Anterior cingulate cortex (tissue), 58 donors: ENCODE measurements around the gene MMAB.

Experiments used
- DNase-seq, 58 donors: peaks; one replicate each; lab custom pipeline; 2025; lab: John Stamatoyannopoulos, UW

The MMAB gene

DNA sequence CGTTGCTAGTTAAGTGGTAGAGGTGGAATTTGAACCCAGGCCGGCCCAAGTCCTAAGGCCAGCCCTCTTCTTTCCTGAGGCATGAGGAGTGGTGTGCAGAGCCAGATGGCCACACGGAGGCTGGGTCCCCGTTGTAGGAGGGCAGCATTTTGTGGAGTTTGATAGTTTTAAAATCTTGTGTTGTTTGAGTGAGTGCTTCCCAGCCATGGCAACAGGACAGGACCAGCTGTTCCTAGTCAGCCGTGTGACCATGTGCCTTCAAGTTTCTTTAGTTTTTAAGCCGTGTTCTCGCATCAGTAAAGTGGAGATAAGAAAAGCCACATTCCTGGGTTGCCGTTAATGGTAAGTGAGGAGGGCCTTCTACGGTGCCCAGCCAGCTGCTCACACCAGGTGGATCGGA is 51.5 kb downstream of the MMAB start:
- no peak for DNase-seq

DNA sequence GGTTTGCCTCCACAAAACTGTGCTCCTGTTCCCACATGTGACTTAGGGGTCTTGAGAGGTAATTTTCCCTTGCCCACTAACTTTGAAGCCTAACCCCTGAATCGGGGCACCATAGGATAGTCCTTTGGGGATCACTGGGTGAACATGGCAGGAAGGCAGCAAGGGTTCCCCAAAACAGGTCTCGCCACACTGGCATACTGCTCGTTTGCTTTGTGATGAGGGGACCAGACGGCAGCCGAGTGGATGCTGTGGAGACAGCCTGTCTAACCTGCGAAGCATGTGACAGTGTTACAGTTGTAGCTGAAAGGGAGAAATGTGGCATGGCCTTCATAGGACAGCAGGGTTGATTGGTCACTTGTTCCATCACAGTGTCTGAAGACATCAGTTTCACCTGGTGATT is 53.5 kb downstream of the MMAB start:
- no peak for DNase-seq

DNA sequence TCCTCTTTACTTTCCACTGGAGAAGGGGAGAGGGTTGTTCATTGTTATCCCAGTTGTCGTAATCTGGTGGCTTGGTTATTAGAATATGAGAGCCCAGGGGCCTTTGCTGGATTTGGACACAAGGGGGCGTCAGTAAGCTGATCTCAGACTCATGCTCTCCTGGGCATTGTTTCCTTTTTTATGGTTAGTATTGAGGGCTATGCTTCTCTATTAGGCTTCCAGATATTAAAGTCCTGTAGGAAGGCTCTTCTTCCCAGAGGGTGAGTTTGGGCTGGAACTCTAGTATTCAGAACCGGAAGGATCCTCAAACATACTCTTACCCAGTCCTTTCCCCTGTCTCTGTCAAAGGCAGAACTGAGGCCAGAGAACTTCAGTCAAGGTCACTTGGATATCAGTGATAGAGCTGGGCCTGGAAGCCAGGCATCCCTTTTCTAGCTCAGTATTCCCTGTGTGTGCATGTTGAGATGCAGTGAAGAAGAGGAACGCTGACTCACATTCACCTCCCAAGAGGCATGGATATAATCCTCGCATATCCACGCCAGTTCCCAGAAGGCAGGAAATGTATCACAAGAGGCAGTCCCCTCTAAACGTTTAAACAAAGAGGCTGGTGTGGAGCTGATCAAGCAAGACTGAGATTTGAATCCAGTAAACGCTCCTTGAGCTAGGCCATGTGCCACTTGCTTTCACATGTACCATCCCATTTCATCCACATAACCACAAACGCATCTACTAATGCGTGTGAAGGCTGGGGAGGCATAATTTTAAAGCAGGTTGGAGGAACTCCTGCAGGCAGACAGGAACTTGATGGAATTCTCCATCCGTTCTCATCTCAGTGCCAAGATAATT is 54.3 kb downstream of the MMAB start:
- DNase-seq, result peak in 43 of 58 donors; percentile 10 to 80 (median 42)

DNA sequence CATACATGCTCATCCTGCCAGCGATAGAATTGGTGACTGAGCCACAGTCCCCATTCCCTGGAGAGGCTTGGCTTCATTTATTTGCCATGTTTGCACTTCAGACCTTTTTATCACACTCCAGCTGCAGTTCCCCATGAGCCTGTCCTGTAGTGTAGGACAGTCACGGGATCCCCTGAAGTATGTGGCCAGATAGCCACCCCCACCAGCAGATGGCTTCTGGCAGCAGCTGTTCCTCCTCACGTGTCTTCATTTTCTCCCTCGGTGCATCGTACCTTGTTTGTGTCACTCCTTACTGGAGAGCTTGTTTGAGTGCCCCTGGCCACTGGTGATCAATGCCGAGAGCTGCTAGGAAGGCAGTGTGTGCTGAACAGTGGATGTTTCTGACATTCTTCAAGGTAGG is 55.7 kb downstream of the MMAB start:
- DNase-seq, result no peak

DNA sequence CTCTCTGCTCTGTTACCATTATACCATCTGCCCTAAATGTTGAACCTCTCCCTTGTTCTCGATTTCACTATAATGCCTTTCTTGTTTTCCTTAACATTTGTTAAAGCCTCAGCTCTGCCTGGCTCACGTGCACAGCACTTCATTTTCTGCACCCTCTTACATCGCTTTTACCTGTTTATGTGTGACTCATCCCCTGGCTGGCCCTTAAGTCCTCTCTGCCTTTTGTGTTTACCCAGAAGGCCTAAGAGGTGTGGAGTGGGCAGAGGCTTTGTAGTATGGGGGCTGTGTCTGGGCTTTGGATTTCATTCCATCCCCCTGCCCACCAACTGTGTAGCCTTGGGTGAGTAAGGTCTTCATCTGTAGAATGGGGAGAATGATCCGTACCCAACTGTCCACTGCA is 59.3 kb downstream of the MMAB start:
- no peak for DNase-seq

DNA sequence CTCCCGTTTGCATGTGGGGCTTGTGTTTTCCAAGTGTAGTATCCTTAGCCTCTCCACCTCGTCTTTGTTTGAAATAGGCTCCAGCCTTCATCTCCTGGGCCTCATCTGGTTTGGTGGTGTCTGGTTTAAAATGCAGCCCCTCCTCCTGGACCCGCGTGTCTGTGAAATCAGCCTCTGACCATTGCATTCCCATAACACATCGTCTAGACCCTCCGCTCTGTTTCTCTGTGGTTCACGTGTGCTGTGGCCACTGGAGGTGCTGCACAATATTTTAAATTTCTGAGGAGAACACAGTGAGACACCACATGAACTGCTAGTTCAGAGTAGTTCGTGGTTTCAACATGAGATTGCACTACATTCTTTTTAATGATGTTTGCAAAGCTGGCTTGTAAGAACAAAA is 60.3 kb downstream of the MMAB start:
- no peak for DNase-seq

DNA sequence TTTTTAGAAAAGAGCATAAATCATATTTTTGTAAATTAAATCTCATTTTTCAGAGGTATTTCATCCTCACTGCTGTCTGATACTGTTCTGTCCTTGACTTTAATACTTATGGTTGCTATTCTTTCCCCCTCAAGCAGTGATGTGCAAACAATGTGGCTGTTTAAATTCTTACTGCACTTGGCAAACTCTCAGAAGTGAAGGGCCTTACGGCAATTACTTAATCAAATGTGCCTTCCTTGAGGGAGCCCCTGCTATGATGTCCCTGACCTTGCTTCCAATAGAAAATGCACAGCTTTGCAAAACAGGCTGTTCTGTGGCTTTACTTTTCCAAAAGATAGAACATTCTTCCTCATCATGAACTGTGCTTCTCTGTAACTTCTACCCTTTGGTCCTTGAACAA is 60.7 kb downstream of the MMAB start:
- no peak for DNase-seq

DNA sequence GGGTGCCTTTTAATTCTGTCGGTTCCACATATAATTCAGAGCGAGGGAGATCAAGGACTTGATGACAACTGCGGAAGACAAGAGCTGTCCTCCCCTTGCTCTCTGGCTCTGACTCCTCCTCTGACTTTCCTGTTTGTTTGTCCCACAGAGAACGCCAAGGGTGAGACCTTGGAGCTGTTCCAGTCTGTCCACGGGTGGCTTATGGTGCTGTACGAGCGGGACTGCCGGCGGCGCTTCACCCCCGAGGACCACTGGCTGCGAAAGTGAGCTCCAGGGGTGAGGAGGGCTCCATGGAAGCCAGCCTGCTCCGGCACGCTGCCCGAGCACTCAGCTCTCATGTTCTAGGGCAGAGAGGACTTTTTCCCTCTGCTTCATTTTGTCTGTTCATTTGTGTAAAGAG is 63.1 kb downstream of the MMAB start:
- DNase-seq, result no peak

DNA sequence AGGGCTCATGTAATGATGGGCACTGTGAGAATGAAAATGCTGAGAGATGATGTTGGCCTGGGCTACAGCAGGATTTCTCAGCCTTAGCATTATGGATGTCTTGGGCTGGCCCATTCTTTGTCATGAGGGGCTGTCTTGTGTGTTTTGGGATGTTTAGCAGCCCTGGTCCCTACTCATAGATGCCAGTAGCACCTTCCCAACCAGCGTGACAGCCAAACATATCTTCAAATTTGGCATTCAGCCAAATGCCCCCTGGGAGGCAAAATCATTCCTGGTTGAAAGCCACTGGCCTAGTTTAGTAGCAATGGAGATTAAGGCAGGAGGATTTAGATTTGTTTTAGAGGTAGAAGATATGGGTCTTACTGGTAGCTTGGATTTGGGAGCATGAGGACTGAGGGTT is 69.2 kb downstream of the MMAB start:
- DNase-seq, result no peak
